ENCODE measurements around the gene ROBO1. TPM values are rescaled to one million over a fixed set of nuclear protein-coding genes. Genes with fewer than 3 reads are reported as not detected.

Gene ROBO1
- total and polyA plus RNA-seq, 2 of the 13 experiments (the other 11 are each of a cell fraction or from before 2014, with no cell fraction given), result 52.2 to 71.0 TPM

DNA sequence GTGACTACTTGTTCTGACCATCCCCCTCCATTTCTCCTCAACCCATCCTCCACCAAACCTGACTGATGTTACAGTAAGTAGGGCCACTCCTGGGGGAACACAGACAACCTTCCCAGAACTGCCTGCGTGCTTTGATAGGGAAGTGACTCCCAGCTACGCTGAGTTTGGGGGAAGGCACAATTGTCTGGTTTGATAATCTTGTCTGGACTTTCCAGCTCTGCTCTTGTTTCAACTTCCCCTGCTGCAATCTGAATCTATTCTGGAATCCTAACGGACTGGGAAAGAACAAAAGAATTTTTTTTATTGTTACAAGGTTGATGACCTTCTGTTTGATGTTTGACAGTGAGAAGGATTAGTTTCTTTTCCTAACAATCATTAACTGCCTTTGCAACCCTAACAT lies 895.6 kb downstream of the ROBO1 start (continued):
- TF ChIP-seq ZNF761 (CRISPR knock-in tag; conservative IDR thresholded peaks at IDR 0.05) (no peak), ZNF12 (CRISPR knock-in tag; IDR thresholded peaks at IDR 0.05) (no peak), POLR2A (IDR thresholded peaks at IDR 0.05; ENCODE audit: insufficient read depth in 1 of 2, low read depth in 2 of 2, low read length in 2 of 2) (no peak), AKAP8 (CRISPR knock-in tag; IDR thresholded peaks at IDR 0.05) (no peak), KDM5A (IDR thresholded peaks at IDR 0.05; ENCODE audit: borderline replicate concordance, low read length) (no peak), ELF3 (CRISPR knock-in tag; IDR thresholded peaks at IDR 0.05) (peak; percentile 35; the same call in 1 of the 2 replicates), SMYD3 (CRISPR knock-in tag; IDR thresholded peaks at IDR 0.05) (no peak), SCMH1 (CRISPR knock-in tag; IDR thresholded peaks at IDR 0.05; ENCODE audit: borderline replicate concordance) (no peak), HNRNPK (IDR thresholded peaks at IDR 0.05; ENCODE audit: low read depth, low read length, poor library complexity, severe bottlenecking) (no peak), ZNF468 (CRISPR knock-in tag; IDR thresholded peaks at IDR 0.05) (no peak), PHF20 (CRISPR knock-in tag; IDR thresholded peaks at IDR 0.05) (no peak), ZFP36 (IDR thresholded peaks at IDR 0.05; ENCODE audit: borderline replicate concordance, low read depth, low read length, partially characterized antibody) (no peak), ZNF501 (CRISPR knock-in tag; IDR thresholded peaks at IDR 0.05) (no peak), RFXANK (CRISPR knock-in tag; IDR thresholded peaks at IDR 0.05) (no peak), ZNF619 (CRISPR knock-in tag; IDR thresholded peaks at IDR 0.05) (no peak), TEAD3 (CRISPR knock-in tag; optimal IDR thresholded peaks at IDR 0.05; ENCODE audit: borderline replicate concordance) (peak; percentile 54), ZNF567 (CRISPR knock-in tag; IDR thresholded peaks at IDR 0.05; ENCODE audit: borderline replicate concordance) (no peak)
- TF ChIP-seq, protein P1, sequence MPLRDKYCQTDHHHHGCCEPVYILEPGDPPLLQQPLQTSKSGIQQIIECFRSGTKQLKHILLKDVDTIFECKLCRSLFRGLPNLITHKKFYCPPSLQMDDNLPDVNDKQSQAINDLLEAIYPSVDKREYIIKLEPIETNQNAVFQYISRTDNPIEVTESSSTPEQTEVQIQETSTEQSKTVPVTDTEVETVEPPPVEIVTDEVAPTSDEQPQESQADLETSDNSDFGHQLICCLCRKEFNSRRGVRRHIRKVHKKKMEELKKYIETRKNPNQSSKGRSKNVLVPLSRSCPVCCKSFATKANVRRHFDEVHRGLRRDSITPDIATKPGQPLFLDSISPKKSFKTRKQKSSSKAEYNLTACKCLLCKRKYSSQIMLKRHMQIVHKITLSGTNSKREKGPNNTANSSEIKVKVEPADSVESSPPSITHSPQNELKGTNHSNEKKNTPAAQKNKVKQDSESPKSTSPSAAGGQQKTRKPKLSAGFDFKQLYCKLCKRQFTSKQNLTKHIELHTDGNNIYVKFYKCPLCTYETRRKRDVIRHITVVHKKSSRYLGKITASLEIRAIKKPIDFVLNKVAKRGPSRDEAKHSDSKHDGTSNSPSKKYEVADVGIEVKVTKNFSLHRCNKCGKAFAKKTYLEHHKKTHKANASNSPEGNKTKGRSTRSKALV (CRISPR knock-in tag; IDR thresholded peaks at IDR 0.05), result no peak
- TF ChIP-seq, protein P2, sequence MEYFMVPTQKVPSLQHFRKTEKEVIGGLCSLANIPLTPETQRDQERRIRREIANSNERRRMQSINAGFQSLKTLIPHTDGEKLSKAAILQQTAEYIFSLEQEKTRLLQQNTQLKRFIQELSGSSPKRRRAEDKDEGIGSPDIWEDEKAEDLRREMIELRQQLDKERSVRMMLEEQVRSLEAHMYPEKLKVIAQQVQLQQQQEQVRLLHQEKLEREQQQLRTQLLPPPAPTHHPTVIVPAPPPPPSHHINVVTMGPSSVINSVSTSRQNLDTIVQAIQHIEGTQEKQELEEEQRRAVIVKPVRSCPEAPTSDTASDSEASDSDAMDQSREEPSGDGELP (IDR thresholded peaks at IDR 0.05; ENCODE audit: borderline replicate concordance, low read depth), result no peak
- TF ChIP-seq, protein P3, sequence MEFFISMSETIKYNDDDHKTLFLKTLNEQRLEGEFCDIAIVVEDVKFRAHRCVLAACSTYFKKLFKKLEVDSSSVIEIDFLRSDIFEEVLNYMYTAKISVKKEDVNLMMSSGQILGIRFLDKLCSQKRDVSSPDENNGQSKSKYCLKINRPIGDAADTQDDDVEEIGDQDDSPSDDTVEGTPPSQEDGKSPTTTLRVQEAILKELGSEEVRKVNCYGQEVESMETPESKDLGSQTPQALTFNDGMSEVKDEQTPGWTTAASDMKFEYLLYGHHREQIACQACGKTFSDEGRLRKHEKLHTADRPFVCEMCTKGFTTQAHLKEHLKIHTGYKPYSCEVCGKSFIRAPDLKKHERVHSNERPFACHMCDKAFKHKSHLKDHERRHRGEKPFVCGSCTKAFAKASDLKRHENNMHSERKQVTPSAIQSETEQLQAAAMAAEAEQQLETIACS (CRISPR knock-in tag; IDR thresholded peaks at IDR 0.05), result no peak
- TF ChIP-seq, protein P4, sequence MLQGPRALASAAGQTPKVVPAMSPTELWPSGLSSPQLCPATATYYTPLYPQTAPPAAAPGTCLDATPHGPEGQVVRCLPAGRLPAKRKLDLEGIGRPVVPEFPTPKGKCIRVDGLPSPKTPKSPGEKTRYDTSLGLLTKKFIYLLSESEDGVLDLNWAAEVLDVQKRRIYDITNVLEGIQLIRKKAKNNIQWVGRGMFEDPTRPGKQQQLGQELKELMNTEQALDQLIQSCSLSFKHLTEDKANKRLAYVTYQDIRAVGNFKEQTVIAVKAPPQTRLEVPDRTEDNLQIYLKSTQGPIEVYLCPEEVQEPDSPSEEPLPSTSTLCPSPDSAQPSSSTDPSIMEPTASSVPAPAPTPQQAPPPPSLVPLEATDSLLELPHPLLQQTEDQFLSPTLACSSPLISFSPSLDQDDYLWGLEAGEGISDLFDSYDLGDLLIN (CRISPR knock-in tag; IDR thresholded peaks at IDR 0.05; ENCODE audit: borderline replicate concordance), result no peak
- TF ChIP-seq, protein P5, sequence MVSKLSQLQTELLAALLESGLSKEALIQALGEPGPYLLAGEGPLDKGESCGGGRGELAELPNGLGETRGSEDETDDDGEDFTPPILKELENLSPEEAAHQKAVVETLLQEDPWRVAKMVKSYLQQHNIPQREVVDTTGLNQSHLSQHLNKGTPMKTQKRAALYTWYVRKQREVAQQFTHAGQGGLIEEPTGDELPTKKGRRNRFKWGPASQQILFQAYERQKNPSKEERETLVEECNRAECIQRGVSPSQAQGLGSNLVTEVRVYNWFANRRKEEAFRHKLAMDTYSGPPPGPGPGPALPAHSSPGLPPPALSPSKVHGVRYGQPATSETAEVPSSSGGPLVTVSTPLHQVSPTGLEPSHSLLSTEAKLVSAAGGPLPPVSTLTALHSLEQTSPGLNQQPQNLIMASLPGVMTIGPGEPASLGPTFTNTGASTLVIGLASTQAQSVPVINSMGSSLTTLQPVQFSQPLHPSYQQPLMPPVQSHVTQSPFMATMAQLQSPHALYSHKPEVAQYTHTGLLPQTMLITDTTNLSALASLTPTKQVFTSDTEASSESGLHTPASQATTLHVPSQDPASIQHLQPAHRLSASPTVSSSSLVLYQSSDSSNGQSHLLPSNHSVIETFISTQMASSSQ (IDR thresholded peaks at IDR 0.05; ENCODE audit: low read depth), result peak; percentile 88
- TF ChIP-seq, protein P5 (CRISPR knock-in tag; IDR thresholded peaks at IDR 0.05; ENCODE audit: borderline replicate concordance), result peak; percentile 95
